GM12878 (cell line): ENCODE data around the gene TASL. TPM values are rescaled to one million over a fixed set of nuclear protein-coding genes. Genes with fewer than 3 reads are reported as not detected.

Experiments
- BACH1 ChIP-seq: fragments of 450-650 bp; IDR thresholded peaks from 2 replicates; pipeline ENCODE4 v1.6.1; 2017; ENCODE audit warnings: mild to moderate bottlenecking, borderline replicate concordance
- BHLHE40 ChIP-seq, 2 experiments: fragments of 450-650 bp in 1 of 2; IDR thresholded peaks; 2 replicates each; pipeline ENCODE4 v1.6.1; 2011 to 2017; ENCODE audit warnings: low read depth in 2 of 2, borderline replicate concordance in 1 of 2, improper control_type of control experiment in 1 of 2, low read length in 1 of 2, mild to moderate bottlenecking in 1 of 2
- BMI1 ChIP-seq: fragments of 450-650 bp; IDR thresholded peaks from 2 replicates; pipeline ENCODE4 v1.6.1; 2016; ENCODE audit warnings: mild to moderate bottlenecking, moderate library complexity, borderline replicate concordance
- CEBPB ChIP-seq, 2 experiments: fragments of 150-350 bp in 1 of 2; IDR thresholded peaks; 2 replicates each; pipeline ENCODE4 v1.6.1; 2012 to 2014; ENCODE audit warnings: low read depth in 2 of 2, low read length in 2 of 2, borderline replicate concordance in 1 of 2, inconsistent platforms in 1 of 2
- EED ChIP-seq: sonication (generic); IDR thresholded peaks from 2 replicates; pipeline ENCODE4 v1.6.1; 2016; ENCODE audit warnings: antibody characterized with exemption, low read depth
- IKZF2 ChIP-seq, 2 experiments: fragments of 450-650 bp; IDR thresholded peaks; 2 replicates each; pipeline ENCODE4 v1.6.1; 2017; ENCODE audit warnings: mild to moderate bottlenecking in 2 of 2, moderate library complexity in 2 of 2
- MEF2A ChIP-seq: IDR thresholded peaks from 2 replicates; pipeline ENCODE4 v1.6.1; 2011; ENCODE audit warnings: low read depth, mild to moderate bottlenecking, low read length, moderate library complexity; ENCODE audit not compliant: insufficient read depth
- MEF2B ChIP-seq: fragments of 450-650 bp; IDR thresholded peaks from 2 replicates; pipeline ENCODE4 v1.6.1; 2018; ENCODE audit warnings: mild to moderate bottlenecking, moderate library complexity; ENCODE audit not compliant: partially characterized antibody, poor library complexity, severe bottlenecking
- POLR2AphosphoS2 ChIP-seq: IDR thresholded peaks from 2 replicates; pipeline ENCODE4 v1.6.1; 2011; ENCODE audit warnings: low read depth, mild to moderate bottlenecking, low read length, improper control_type of control experiment, moderate library complexity
- POU2F2 ChIP-seq: IDR thresholded peaks from 3 replicates; pipeline ENCODE4 v1.6.1; 2011; ENCODE audit warnings: low read depth, mild to moderate bottlenecking, low read length, borderline replicate concordance
- RCOR1 ChIP-seq: conservative IDR thresholded peaks from 2 replicates; pipeline ENCODE4 v1.6.1; 2012; ENCODE audit warnings: low read depth, low read length, improper control_type of control experiment
- RUNX3 ChIP-seq: IDR thresholded peaks from 2 replicates; pipeline ENCODE4 v1.6.1; 2012; ENCODE audit warnings: low read length, inconsistent platforms
- SRF ChIP-seq, 2 experiments: IDR thresholded peaks; 2 replicates each; pipeline ENCODE4 v1.6.1; 2011; ENCODE audit warnings: low read depth in 2 of 2, low read length in 2 of 2, mild to moderate bottlenecking in 1 of 2, moderate library complexity in 1 of 2
- STAT1 ChIP-seq: fragments of 450-650 bp; conservative IDR thresholded peaks from 2 replicates; pipeline ENCODE4 v1.6.1; 2014; ENCODE audit warnings: antibody characterized with exemption, mild to moderate bottlenecking
- TCF12 ChIP-seq: IDR thresholded peaks from 2 replicates; pipeline ENCODE4 v1.6.1; 2011; ENCODE audit warnings: low read depth, mild to moderate bottlenecking, low read length
- ZNF217 ChIP-seq: fragments of 450-650 bp; IDR thresholded peaks from 2 replicates; pipeline ENCODE4 v1.6.1; 2017; ENCODE audit warnings: antibody characterized with exemption, mild to moderate bottlenecking
- polyA plus RNA-seq, 11 experiments: library from polyadenylated mRNA; depleted of rRNA in 4 of 11; unstranded in 6 of 11; stranded (reverse) in 5 of 11; fragments of >200 nt; fragmentation: Nextera tagmentation in 4 of 11; fragmentation: Illumina TruSeq in 1 of 11; extraction: Ambion mirVana in 4 of 11; extraction: Trizol in 1 of 11; gene quantifications; 1 replicate in 1 of 11; 2 replicates in 10 of 11; pipeline versions ENCODE4 v1.2.1 to v1.2.3, GENCODE V29; 2011 to 2016; ENCODE audit warnings: inconsistent platforms in 2 of 11, missing spikeins in 2 of 11, low read depth in 1 of 11
- total RNA-seq, 4 experiments: library from RNA; depleted of rRNA in 3 of 4; stranded (reverse); fragments of >200 nt in 3 of 4; fragmentation: Illumina TruSeq in 1 of 4; extraction: Trizol in 1 of 4; gene quantifications; 2 replicates each; pipeline versions ENCODE4 v1.2.1 to v1.2.3, GENCODE V29; 2013 to 2021
- TF ChIP-seq, protein P1 (sequence below): fragments of 450-650 bp; IDR thresholded peaks from 2 replicates; pipeline ENCODE4 v1.6.1; 2016; ENCODE audit warnings: mild to moderate bottlenecking, moderate library complexity, borderline replicate concordance
- TF ChIP-seq, protein P2 (sequence below): fragments of 450-650 bp; IDR thresholded peaks from 2 replicates; pipeline ENCODE4 v1.6.1; 2016; ENCODE audit warnings: mild to moderate bottlenecking
- TF ChIP-seq, protein P3 (sequence below): fragments of 450-650 bp; IDR thresholded peaks from 2 replicates; pipeline ENCODE4 v1.6.1; 2017; ENCODE audit warnings: mild to moderate bottlenecking, moderate library complexity

TASL gene
- total and polyA plus RNA-seq, 10 of the 15 experiments (the other 5 are each of a cell fraction or from before 2014, with no cell fraction given) = 12.4 to 107 (median 18.3) TPM

DNA sequence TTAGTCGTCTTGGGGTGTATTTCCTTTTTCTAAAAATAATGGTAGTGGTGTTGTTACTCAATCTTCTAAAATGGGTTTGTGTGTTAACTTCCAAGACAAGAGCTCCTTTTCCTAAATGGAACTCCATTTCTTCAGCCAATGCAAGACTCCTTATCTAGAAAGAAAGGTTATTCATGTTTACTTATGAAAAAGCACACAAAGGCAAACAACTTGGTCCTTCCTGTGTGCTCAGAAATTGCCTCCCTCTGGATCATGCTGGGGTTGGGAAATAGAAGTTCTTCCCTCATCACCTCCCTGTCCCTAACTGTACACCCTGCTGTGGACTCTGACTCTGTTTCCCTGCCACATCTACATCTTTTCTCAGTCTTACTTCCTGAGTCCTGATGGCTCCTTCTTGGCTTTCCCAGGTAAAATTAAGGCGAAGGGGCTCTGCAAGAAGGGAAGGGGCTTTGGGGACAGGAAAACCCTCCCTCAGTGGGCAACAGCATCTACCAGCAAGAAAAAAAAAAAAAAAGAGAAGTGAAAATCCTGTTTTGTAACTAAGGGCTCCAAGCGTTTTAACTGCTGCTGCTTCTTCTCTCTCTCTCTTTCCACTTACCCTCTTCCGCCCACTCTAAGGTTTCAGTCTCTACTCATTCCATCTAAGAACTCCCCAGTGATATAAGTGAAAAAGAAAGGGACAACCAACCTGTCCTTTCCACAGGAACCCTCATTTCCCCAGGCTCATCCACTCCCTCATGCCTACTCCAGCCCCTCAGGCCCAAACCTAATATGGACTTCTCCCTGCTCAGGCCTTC is 19.8 kb upstream of the TASL start (continued):
- TF ChIP-seq, protein P1, sequence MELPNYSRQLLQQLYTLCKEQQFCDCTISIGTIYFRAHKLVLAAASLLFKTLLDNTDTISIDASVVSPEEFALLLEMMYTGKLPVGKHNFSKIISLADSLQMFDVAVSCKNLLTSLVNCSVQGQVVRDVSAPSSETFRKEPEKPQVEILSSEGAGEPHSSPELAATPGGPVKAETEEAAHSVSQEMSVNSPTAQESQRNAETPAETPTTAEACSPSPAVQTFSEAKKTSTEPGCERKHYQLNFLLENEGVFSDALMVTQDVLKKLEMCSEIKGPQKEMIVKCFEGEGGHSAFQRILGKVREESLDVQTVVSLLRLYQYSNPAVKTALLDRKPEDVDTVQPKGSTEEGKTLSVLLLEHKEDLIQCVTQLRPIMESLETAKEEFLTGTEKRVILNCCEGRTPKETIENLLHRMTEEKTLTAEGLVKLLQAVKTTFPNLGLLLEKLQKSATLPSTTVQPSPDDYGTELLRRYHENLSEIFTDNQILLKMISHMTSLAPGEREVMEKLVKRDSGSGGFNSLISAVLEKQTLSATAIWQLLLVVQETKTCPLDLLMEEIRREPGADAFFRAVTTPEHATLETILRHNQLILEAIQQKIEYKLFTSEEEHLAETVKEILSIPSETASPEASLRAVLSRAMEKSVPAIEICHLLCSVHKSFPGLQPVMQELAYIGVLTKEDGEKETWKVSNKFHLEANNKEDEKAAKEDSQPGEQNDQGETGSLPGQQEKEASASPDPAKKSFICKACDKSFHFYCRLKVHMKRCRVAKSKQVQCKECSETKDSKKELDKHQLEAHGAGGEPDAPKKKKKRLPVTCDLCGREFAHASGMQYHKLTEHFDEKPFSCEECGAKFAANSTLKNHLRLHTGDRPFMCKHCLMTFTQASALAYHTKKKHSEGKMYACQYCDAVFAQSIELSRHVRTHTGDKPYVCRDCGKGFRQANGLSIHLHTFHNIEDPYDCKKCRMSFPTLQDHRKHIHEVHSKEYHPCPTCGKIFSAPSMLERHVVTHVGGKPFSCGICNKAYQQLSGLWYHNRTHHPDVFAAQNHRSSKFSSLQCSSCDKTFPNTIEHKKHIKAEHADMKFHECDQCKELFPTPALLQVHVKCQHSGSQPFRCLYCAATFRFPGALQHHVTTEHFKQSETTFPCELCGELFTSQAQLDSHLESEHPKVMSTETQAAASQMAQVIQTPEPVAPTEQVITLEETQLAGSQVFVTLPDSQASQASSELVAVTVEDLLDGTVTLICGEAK = no peak
- peak; percentile 12 for TF ChIP-seq MEF2B
- TF ChIP-seq BMI1 = peak; percentile 45; the same call in 1 of the 2 replicates
- TF ChIP-seq POU2F2 = 0 out of 3 replicates have a peak, but pooled peaks have one; percentile 48
- TF ChIP-seq, protein P2, sequence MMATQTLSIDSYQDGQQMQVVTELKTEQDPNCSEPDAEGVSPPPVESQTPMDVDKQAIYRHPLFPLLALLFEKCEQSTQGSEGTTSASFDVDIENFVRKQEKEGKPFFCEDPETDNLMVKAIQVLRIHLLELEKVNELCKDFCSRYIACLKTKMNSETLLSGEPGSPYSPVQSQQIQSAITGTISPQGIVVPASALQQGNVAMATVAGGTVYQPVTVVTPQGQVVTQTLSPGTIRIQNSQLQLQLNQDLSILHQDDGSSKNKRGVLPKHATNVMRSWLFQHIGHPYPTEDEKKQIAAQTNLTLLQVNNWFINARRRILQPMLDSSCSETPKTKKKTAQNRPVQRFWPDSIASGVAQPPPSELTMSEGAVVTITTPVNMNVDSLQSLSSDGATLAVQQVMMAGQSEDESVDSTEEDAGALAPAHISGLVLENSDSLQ = no peak
- 0 out of 2 replicates have a peak, but pooled peaks have one; percentile 31 for TF ChIP-seq TCF12
- TF ChIP-seq SRF (IDR thresholded peaks at IDR 0.05; ENCODE audit: low read depth in 2 of 2, low read length in 2 of 2) = 0 out of 4 replicates have a peak, but pooled peaks of 1 of the 2 experiments have one; percentile 2
- TF ChIP-seq BACH1 = peak; percentile 55; the same call in 1 of the 2 replicates
- TF ChIP-seq EED = peak; percentile 98
- TF ChIP-seq CEBPB (IDR thresholded peaks at IDR 0.05; ENCODE audit: borderline replicate concordance in 1 of 2, low read depth in 2 of 2, low read length in 2 of 2) = no peak
- no peak for TF ChIP-seq POLR2AphosphoS2
- TF ChIP-seq, protein P3, sequence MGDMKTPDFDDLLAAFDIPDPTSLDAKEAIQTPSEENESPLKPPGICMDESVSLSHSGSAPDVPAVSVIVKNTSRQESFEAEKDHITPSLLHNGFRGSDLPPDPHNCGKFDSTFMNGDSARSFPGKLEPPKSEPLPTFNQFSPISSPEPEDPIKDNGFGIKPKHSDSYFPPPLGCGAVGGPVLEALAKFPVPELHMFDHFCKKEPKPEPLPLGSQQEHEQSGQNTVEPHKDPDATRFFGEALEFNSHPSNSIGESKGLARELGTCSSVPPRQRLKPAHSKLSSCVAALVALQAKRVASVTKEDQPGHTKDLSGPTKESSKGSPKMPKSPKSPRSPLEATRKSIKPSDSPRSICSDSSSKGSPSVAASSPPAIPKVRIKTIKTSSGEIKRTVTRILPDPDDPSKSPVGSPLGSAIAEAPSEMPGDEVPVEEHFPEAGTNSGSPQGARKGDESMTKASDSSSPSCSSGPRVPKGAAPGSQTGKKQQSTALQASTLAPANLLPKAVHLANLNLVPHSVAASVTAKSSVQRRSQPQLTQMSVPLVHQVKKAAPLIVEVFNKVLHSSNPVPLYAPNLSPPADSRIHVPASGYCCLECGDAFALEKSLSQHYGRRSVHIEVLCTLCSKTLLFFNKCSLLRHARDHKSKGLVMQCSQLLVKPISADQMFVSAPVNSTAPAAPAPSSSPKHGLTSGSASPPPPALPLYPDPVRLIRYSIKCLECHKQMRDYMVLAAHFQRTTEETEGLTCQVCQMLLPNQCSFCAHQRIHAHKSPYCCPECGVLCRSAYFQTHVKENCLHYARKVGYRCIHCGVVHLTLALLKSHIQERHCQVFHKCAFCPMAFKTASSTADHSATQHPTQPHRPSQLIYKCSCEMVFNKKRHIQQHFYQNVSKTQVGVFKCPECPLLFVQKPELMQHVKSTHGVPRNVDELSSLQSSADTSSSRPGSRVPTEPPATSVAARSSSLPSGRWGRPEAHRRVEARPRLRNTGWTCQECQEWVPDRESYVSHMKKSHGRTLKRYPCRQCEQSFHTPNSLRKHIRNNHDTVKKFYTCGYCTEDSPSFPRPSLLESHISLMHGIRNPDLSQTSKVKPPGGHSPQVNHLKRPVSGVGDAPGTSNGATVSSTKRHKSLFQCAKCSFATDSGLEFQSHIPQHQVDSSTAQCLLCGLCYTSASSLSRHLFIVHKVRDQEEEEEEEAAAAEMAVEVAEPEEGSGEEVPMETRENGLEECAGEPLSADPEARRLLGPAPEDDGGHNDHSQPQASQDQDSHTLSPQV = no peak
- TF ChIP-seq RCOR1 = no peak
- no peak for TF ChIP-seq BHLHE40 (IDR thresholded peaks at IDR 0.05; ENCODE audit: borderline replicate concordance in 1 of 2, low read depth in 2 of 2, low read length in 1 of 2)
- TF ChIP-seq RUNX3 = peak; percentile 78
- no peak for TF ChIP-seq STAT1
- peak; percentile 77; the same call in 1 of the 2 replicates for TF ChIP-seq MEF2A
- TF ChIP-seq IKZF2 (IDR thresholded peaks at IDR 0.05) = peak; percentile 97 to 98
- TF ChIP-seq ZNF217 = no peak
